H1 (cell line): ENCODE measurements around the gene KRTAP12-4. TPM values are rescaled to one million over a fixed set of nuclear protein-coding genes. Genes with fewer than 3 reads are reported as not detected.

ENCODE experiments used
- CTCF ChIA-PET: fragments of 300-600 bp; sonication (Branson Sonifier 250); formaldehyde crosslinking; loops from one replicate; lab custom pipeline; 2021; ENCODE audit not compliant: partially characterized antibody; lab: Charles Lee
- POLR2A ChIA-PET: fragments of 300-600 bp; sonication (Branson Sonifier 250); formaldehyde crosslinking; loops from one replicate; lab custom pipeline; 2021; ENCODE audit warnings: inconsistent platforms; ENCODE audit not compliant: partially characterized antibody; lab: Charles Lee
- DNase-seq, 2 experiments: peaks; one replicate each; pipeline versions ENCODE4 v3.0.0 to v3.0.0-alpha.2; 2010 to 2022; ENCODE audit warnings: low spot score in 2 of 2, low read depth in 1 of 2, mixed read lengths in 1 of 2
- FAIRE-seq: peaks from 2 replicates; lab custom pipeline; 2011; peaks lifted over from hg19 to GRCh38; lab: Jason Lieb, UNC
- H2AFZ ChIP-seq: 2 replicates; pipeline ENCODE4 v1.8.1; 2012; ENCODE audit warnings: low read length, inconsistent platforms
- H2AK5ac ChIP-seq: 2 replicates; pipeline ENCODE4 v1.6.1; 2013; ENCODE audit warnings: low read depth, low read length
- H2BK120ac ChIP-seq: replicated peaks from 2 replicates; pipeline ENCODE3; 2013; ENCODE audit warnings: low read depth, low read length, inconsistent platforms
- H2BK12ac ChIP-seq: 2 replicates; pipeline ENCODE4 v1.6.1; 2013; ENCODE audit warnings: low read depth, low read length
- H2BK15ac ChIP-seq: 2 replicates; pipeline ENCODE4 v1.6.1; 2013; ENCODE audit warnings: low read length
- H2BK20ac ChIP-seq: 2 replicates; pipeline ENCODE4 v1.6.1; 2013; ENCODE audit warnings: low read length
- H2BK5ac ChIP-seq: 2 replicates; pipeline ENCODE4 v1.6.1; 2013; ENCODE audit warnings: low read depth, low read length
- H3K14ac ChIP-seq: 2 replicates; pipeline ENCODE4 v1.6.1; 2013; ENCODE audit warnings: inconsistent platforms; ENCODE audit not compliant: insufficient read length
- H3K18ac ChIP-seq: 2 replicates; pipeline ENCODE4 v1.6.1; 2013; ENCODE audit warnings: low read length; ENCODE audit errors: extremely low read depth
- H3K23ac ChIP-seq: 2 replicates; pipeline ENCODE4 v1.6.1; 2013; ENCODE audit warnings: inconsistent platforms; ENCODE audit not compliant: insufficient read length
- H3K23me2 ChIP-seq: 2 replicates; pipeline ENCODE4 v1.6.1; 2013; ENCODE audit warnings: low read depth, low read length
- H3K27ac ChIP-seq: 2 replicates; pipeline ENCODE4 v1.6.1; 2011; ENCODE audit warnings: low read depth, low read length, inconsistent platforms
- H3K27me3 ChIP-seq, 4 experiments: replicated peaks in 1 of 4; 1 replicate in 1 of 4; 2 replicates in 3 of 4; pipeline versions ENCODE4 v1.6.1 to v1.8.1; 2011 to 2013; ENCODE audit warnings: low read length in 3 of 4, mild to moderate bottlenecking in 3 of 4, inconsistent platforms in 2 of 4, mixed read lengths in 2 of 4, moderate library complexity in 1 of 4; ENCODE audit not compliant: control insufficient read depth in 3 of 4, insufficient read depth in 3 of 4; ENCODE audit errors: extremely low read depth in 1 of 4
- H3K36me3 ChIP-seq, 4 experiments: 2 replicates each; pipeline versions ENCODE4 v1.6.1 to v1.8.1; 2011 to 2013; ENCODE audit warnings: mild to moderate bottlenecking in 4 of 4, low read length in 3 of 4, moderate library complexity in 2 of 4, control low read depth in 1 of 4, inconsistent platforms in 1 of 4; ENCODE audit not compliant: insufficient read depth in 4 of 4, control insufficient read depth in 2 of 4
- H3K4ac ChIP-seq: replicated peaks from 2 replicates; pipeline ENCODE3; 2013; ENCODE audit warnings: low read length, low read depth, mixed read lengths, inconsistent platforms; ENCODE audit not compliant: insufficient read length
- H3K4me1 ChIP-seq, 4 experiments: replicated peaks in 1 of 4; 1 replicate in 1 of 4; 2 replicates in 3 of 4; pipeline versions ENCODE4 v1.6.1 to v1.8.1; 2011 to 2013; ENCODE audit warnings: low read length in 3 of 4, inconsistent platforms in 2 of 4, mixed read lengths in 1 of 4; ENCODE audit not compliant: insufficient read depth in 4 of 4, control insufficient read depth in 3 of 4
- H3K4me2 ChIP-seq, 2 experiments: 2 replicates each; pipeline versions ENCODE4 v1.6.1 to v1.8.1; 2011 to 2013; ENCODE audit warnings: low read depth in 2 of 2, low read length in 2 of 2, control low read depth in 1 of 2, inconsistent platforms in 1 of 2, mild to moderate bottlenecking in 1 of 2; ENCODE audit not compliant: insufficient read depth in 1 of 2
- H3K4me3 ChIP-seq, 4 experiments: fragments of 200-600, 300-600 bp in 1 of 4; sonication (generic), shearing (Covaris generic), sonication (Bioruptor Twin) in 1 of 4; 2 replicates each; pipeline versions ENCODE4 v1.5.1 to v1.8.1; 2011 to 2016; ENCODE audit warnings: low read length in 4 of 4, low read depth in 3 of 4, control low read depth in 2 of 4, inconsistent platforms in 2 of 4, mild to moderate bottlenecking in 2 of 4, mixed read lengths in 1 of 4, moderate library complexity in 1 of 4; ENCODE audit not compliant: insufficient read depth in 2 of 4; ENCODE audit errors: extremely low read depth in 1 of 4
- H3K56ac ChIP-seq: replicated peaks from 2 replicates; pipeline ENCODE3; 2013; ENCODE audit warnings: low read depth, mild to moderate bottlenecking, mixed read lengths, low read length, inconsistent platforms; ENCODE audit not compliant: insufficient read length
- H3K79me1 ChIP-seq: 2 replicates; pipeline ENCODE4 v1.6.1; 2013; ENCODE audit warnings: low read depth, low read length, control low read depth
- H3K79me2 ChIP-seq, 2 experiments: 2 replicates each; pipeline versions ENCODE4 v1.6.1 to v1.8.1; 2012 to 2013; ENCODE audit warnings: low read length in 2 of 2, mild to moderate bottlenecking in 2 of 2, inconsistent platforms in 1 of 2; ENCODE audit not compliant: insufficient read depth in 2 of 2, control insufficient read depth in 1 of 2
- H3K9ac ChIP-seq, 4 experiments: replicated peaks in 1 of 4; 1 replicate in 1 of 4; 2 replicates in 3 of 4; pipeline versions ENCODE4 v1.6.1 to v1.8.1; 2011 to 2013; ENCODE audit warnings: low read depth in 3 of 4, low read length in 3 of 4, control low read depth in 2 of 4, mild to moderate bottlenecking in 2 of 4, moderate library complexity in 2 of 4, inconsistent platforms in 1 of 4; ENCODE audit errors: extremely low read depth in 1 of 4
- H3K9me3 ChIP-seq, 2 experiments: 2 replicates each; pipeline versions ENCODE4 v1.6.1 to v1.8.1; 2012 to 2013; ENCODE audit warnings: mild to moderate bottlenecking in 2 of 2, moderate library complexity in 2 of 2, control low read depth in 1 of 2, inconsistent platforms in 1 of 2, low read depth in 1 of 2, low read length in 1 of 2, mixed read lengths in 1 of 2; ENCODE audit not compliant: insufficient read depth in 2 of 2
- H4K20me1 ChIP-seq, 2 experiments: replicated peaks in 1 of 2; 2 replicates each; pipeline versions ENCODE3 to v1.8.1; 2011 to 2013; ENCODE audit warnings: inconsistent platforms in 2 of 2, low read length in 2 of 2, mild to moderate bottlenecking in 1 of 2; ENCODE audit not compliant: insufficient read depth in 2 of 2, control insufficient read depth in 1 of 2
- H4K5ac ChIP-seq: 2 replicates; pipeline ENCODE4 v1.6.1; 2013; ENCODE audit warnings: low read length, low read depth, mixed read lengths, inconsistent platforms; ENCODE audit not compliant: insufficient read length
- H4K8ac ChIP-seq: 2 replicates; pipeline ENCODE4 v1.8.0; 2013; ENCODE audit warnings: mild to moderate bottlenecking, moderate library complexity, low read length, inconsistent platforms; ENCODE audit not compliant: insufficient read depth; ENCODE audit errors: extremely low read depth
- H4K91ac ChIP-seq: replicated peaks from 2 replicates; pipeline ENCODE3; 2013; ENCODE audit warnings: low read length, mixed read lengths, inconsistent platforms; ENCODE audit not compliant: insufficient read length
- CTCF ChIP-seq, 3 experiments: IDR thresholded peaks; 1 replicate in 2 of 3; 2 replicates in 1 of 3; pipeline versions ENCODE4 v1.5.1 to v1.6.1; 2011; ENCODE audit warnings: low read length in 3 of 3, mild to moderate bottlenecking in 3 of 3, inconsistent platforms in 2 of 3, low read depth in 1 of 3, moderate library complexity in 1 of 3; ENCODE audit not compliant: insufficient read depth in 1 of 3; ENCODE audit errors: control extremely low read depth in 1 of 3
- E2F6 ChIP-seq: IDR thresholded peaks from 2 replicates; pipeline ENCODE4 v1.6.1; 2012; ENCODE audit warnings: inconsistent platforms
- EP300 ChIP-seq, 2 experiments: IDR thresholded peaks; 1 replicate in 1 of 2; 2 replicates in 1 of 2; pipeline ENCODE4 v1.6.1; 2011 to 2012; ENCODE audit warnings: low read depth in 2 of 2, low read length in 2 of 2, mild to moderate bottlenecking in 2 of 2, borderline replicate concordance in 1 of 2, inconsistent platforms in 1 of 2, moderate library complexity in 1 of 2
- KDM1A ChIP-seq: fragments of 200-600, 300-600 bp; sonication (generic); IDR thresholded peaks from 2 replicates; pipeline ENCODE4 v1.7.1; 2016; ENCODE audit warnings: mild to moderate bottlenecking, low read length, borderline replicate concordance
- KDM4A ChIP-seq: IDR thresholded peaks from one replicate; pipeline ENCODE4 v1.7.1; 2012; ENCODE audit warnings: low read depth, mild to moderate bottlenecking, moderate library complexity, low read length, inconsistent platforms; ENCODE audit not compliant: severe bottlenecking
- POLR2A ChIP-seq, 2 experiments: IDR thresholded peaks; 1 replicate in 1 of 2; 2 replicates in 1 of 2; pipeline ENCODE4 v1.6.1; 2011; ENCODE audit warnings: low read depth in 2 of 2, low read length in 2 of 2, mild to moderate bottlenecking in 2 of 2; ENCODE audit errors: control extremely low read depth in 1 of 2
- POU5F1 ChIP-seq: IDR thresholded peaks from 2 replicates; pipeline ENCODE4 v1.6.1; 2011; ENCODE audit warnings: low read depth, mild to moderate bottlenecking, low read length, moderate library complexity
- SIRT6 ChIP-seq: IDR thresholded peaks from one replicate; pipeline ENCODE4 v1.7.1; 2012; ENCODE audit warnings: low read length, inconsistent platforms
- TAF7 ChIP-seq: optimal IDR thresholded peaks from 2 replicates; pipeline ENCODE3; 2011; ENCODE audit warnings: low read depth, mild to moderate bottlenecking, inconsistent platforms, low read length, moderate library complexity, borderline replicate concordance
- WGBS, 2 experiments: shearing (Covaris generic) in 1 of 2; methylation state at CpG; one replicate each; pipeline versions ENCODE4 v1.1.6 to v1.1.7; 2013 to 2015; ENCODE audit warnings: low lambda C conversion rate in 2 of 2, mixed read lengths in 2 of 2, inconsistent platforms in 1 of 2, low coverage in 1 of 2, missing lambda C conversion rate in 1 of 2; ENCODE audit not compliant: insufficient replicate concordance in 2 of 2, insufficient coverage in 1 of 2, insufficient read length in 1 of 2; ENCODE audit errors: extremely low coverage in 1 of 2, missing lambda C conversion rate in 1 of 2; 5-methylcytosine and 5-hydroxymethylcytosine counted together
- polyA plus RNA-seq, 7 experiments: library from polyadenylated mRNA; depleted of rRNA in 3 of 7; stranded (reverse) in 5 of 7; unstranded in 2 of 7; fragments of >200 nt in 5 of 7; fragments of 200-250 nt in 2 of 7; gene quantifications; 1 replicate in 5 of 7; 2 replicates in 1 of 7; 4 replicates in 1 of 7; pipeline versions ENCODE4 v1.2.1 to v1.2.3, GENCODE V29; 2011 to 2013; ENCODE audit warnings: missing spikeins in 2 of 7, mixed read lengths in 2 of 7
- total RNA-seq: library from RNA; stranded (reverse); fragmentation: NEBNext Ultra II Directional; extraction: Animal tissue kit (Norgen Biotek cat#: 25700); gene quantifications from 2 replicates; pipeline ENCODE4 v1.2.1, GENCODE V29; 2021

The KRTAP12-4 gene
- total and polyA plus RNA-seq, 2 of the 8 experiments (the other 6 are each of a cell fraction or from before 2014, with no cell fraction given): not detected

- no peak overlapping the region for H3K4me3 ChIP-seq
- no peaks in the 10 kb centered on the region for H3K27me3 ChIP-seq
- no peak for DNase-seq
- no peaks in the 10 kb centered on the region for H3K23me2 ChIP-seq
- 77% methylated on average over 9 of the region's 11 CpGs; no CpG with 5 or more reads in 1 of the 2 experiments for WGBS, 2 experiments
- H3K23ac ChIP-seq: no peak overlapping the region
- H3K56ac ChIP-seq: no peak overlapping the region
- ChIA-PET POLR2A (no interaction called here), CTCF (no interaction called here)
- H4K5ac ChIP-seq: no peak overlapping the region
- no peak overlapping the region for H3K4me2 ChIP-seq
- peak overlapping the region; percentile 17; the same call in 1 of the 2 replicates for H3K18ac ChIP-seq
- peak overlapping the region; percentile 82; the same call in 1 of the 2 replicates for H2BK5ac ChIP-seq
- H4K8ac ChIP-seq: no peak overlapping the region
- no peak overlapping the region for H3K14ac ChIP-seq
- H3K36me3 ChIP-seq: no peaks in the 10 kb centered on the region
- H2AFZ ChIP-seq: 0 out of 2 replicates have a peak overlapping the region, but pooled peaks have one; percentile 66
- H3K79me2 ChIP-seq: no peaks in the 10 kb centered on the region
- no peak overlapping the region for H3K27ac ChIP-seq
- peak overlapping the region; percentile 98; the same call in 1 of the 2 replicates for H2BK15ac ChIP-seq
- H3K9ac ChIP-seq: no peak overlapping the region; a peak in 1 of 7 replicates
- no peaks in the 10 kb centered on the region for H3K79me1 ChIP-seq
- H3K4ac ChIP-seq: no peak overlapping the region
- peaks cover 0 to 9% (median 3%) of the 10 kb centered on the region in 4 experiments; a peak in 5 of 7 replicates for H3K4me1 ChIP-seq
- H2BK120ac ChIP-seq: no peak overlapping the region
- H3K9me3 ChIP-seq: peaks cover 0 to 4% of the 10 kb centered on the region in 2 experiments; a peak in 2 of 4 replicates
- no peak overlapping the region for H2AK5ac ChIP-seq
- FAIRE-seq: no peak
- H2BK12ac ChIP-seq: peak overlapping the region; percentile 92
- 0 out of 2 replicates have a peak overlapping the region, but pooled peaks have one; percentile 51 for H2BK20ac ChIP-seq
- no peaks in the 10 kb centered on the region for H4K20me1 ChIP-seq
- H4K91ac ChIP-seq: peak overlapping the region; percentile 84
- no peak for TF ChIP-seq POLR2A (IDR thresholded peaks at IDR 0.05; ENCODE audit: control extremely low read depth in 1 of 2, low read depth in 2 of 2, low read length in 2 of 2)
- no peak for TF ChIP-seq KDM4A
- TF ChIP-seq TAF7: no peak
- TF ChIP-seq E2F6: no peak
- TF ChIP-seq POU5F1: no peak
- TF ChIP-seq SIRT6: no peak
- TF ChIP-seq EP300 (IDR thresholded peaks at IDR 0.05; ENCODE audit: borderline replicate concordance in 1 of 2, low read depth in 2 of 2, low read length in 2 of 2): no peak
- TF ChIP-seq CTCF (IDR thresholded peaks at IDR 0.05; ENCODE audit: control extremely low read depth in 1 of 3, insufficient read depth in 1 of 3, low read depth in 1 of 3, low read length in 3 of 3): no peak
- no peak for TF ChIP-seq KDM1A
Observed at GRCh38 chr21:44658913-44659595, 4.6 kb upstream of the KRTAP12-4 start.
